Measurements from ENCODE around the gene C21orf58. TPM values are rescaled to one million over a fixed set of nuclear protein-coding genes. Genes with fewer than 3 reads are reported as not detected.
A peak's percentile ranks its signal among the peaks of the same experiment; 100 is the strongest.

C21orf58 gene
- total RNA-seq, 1 experiment from 2014 or later = 20.3 TPM

GRCh38 chr21:46357684-46358425 lies 34.2 kb upstream of the C21orf58 start:
- H3K27ac ChIP-seq = no peak overlapping the region
- no peak for DNase-seq (ENCODE audit: low read depth in 1 of 2, low spot score in 2 of 2)
- H3K4me3 ChIP-seq = no peak overlapping the region
- peaks cover 95% of the 10 kb centered on the region for H3K36me3 ChIP-seq
- H3K4me1 ChIP-seq (replicated peaks) = no peaks in the 10 kb centered on the region
- no peaks in the 10 kb centered on the region for H3K27me3 ChIP-seq (replicated peaks)
- H3K9me3 ChIP-seq (replicated peaks) = no peaks in the 10 kb centered on the region; the same call in 1 of the 2 replicates

- Histone ChIP-seq H3K36me3 (peaks cover 95% of the 10 kb centered on the region), H3K4me1 (replicated peaks) (no peaks in the 10 kb centered on the region), H3K27ac (no peak overlapping the region), H3K9me3 (replicated peaks) (no peaks in the 10 kb centered on the region; the same call in 1 of the 2 replicates), H3K4me3 (no peak overlapping the region), H3K27me3 (replicated peaks) (no peaks in the 10 kb centered on the region)
- no peak for DNase-seq (ENCODE audit: low read depth in 1 of 2, low spot score in 2 of 2)
Observed at GRCh38 chr21:46357335-46357604, 33.6 kb upstream of the C21orf58 start.

- no peaks in the 10 kb centered on the region for H3K4me1 ChIP-seq (replicated peaks)
- H3K36me3 ChIP-seq = peaks cover 95% of the 10 kb centered on the region
Observed at GRCh38 chr21:46356494-46357334, 33.0 kb upstream of the C21orf58 start.

GRCh38 chr21:46356005-46356338 lies 32.3 kb upstream of the C21orf58 start:
- no peak for DNase-seq (ENCODE audit: low read depth in 1 of 2, low spot score in 2 of 2)
- Histone ChIP-seq H3K4me3 (no peak overlapping the region), H3K27ac (no peak overlapping the region), H3K27me3 (replicated peaks) (no peaks in the 10 kb centered on the region), H3K4me1 (replicated peaks) (no peaks in the 10 kb centered on the region), H3K9me3 (replicated peaks) (no peaks in the 10 kb centered on the region; the same call in 1 of the 2 replicates), H3K36me3 (peaks cover 95% of the 10 kb centered on the region)

More at GRCh38 chr21:46356494-46357334, 33.0 kb upstream of the C21orf58 start:
- Histone ChIP-seq H3K9me3 (replicated peaks) (no peaks in the 10 kb centered on the region; the same call in 1 of the 2 replicates), H3K4me3 (no peak overlapping the region), H3K27ac (no peak overlapping the region), H3K27me3 (replicated peaks) (no peaks in the 10 kb centered on the region)
- DNase-seq (ENCODE audit: low read depth in 1 of 2, low spot score in 2 of 2) = no peak

GRCh38 chr21:46355161-46356004 lies 31.7 kb upstream of the C21orf58 start:
- Histone ChIP-seq H3K4me1 (replicated peaks) (no peaks in the 10 kb centered on the region), H3K27ac (no peak overlapping the region), H3K9me3 (replicated peaks) (no peaks in the 10 kb centered on the region; the same call in 1 of the 2 replicates), H3K27me3 (replicated peaks) (no peaks in the 10 kb centered on the region), H3K36me3 (peaks cover 95% of the 10 kb centered on the region), H3K4me3 (no peak overlapping the region)
- DNase-seq (ENCODE audit: low read depth in 1 of 2, low spot score in 2 of 2) = no peak

GRCh38 chr21:46354518-46354917 lies 30.8 kb upstream of the C21orf58 start:
- no peaks in the 10 kb centered on the region; the same call in 1 of the 2 replicates for H3K9me3 ChIP-seq (replicated peaks)
- DNase-seq (ENCODE audit: low read depth in 1 of 2, low spot score in 2 of 2) = no peak
- H3K4me3 ChIP-seq = no peak overlapping the region
- H3K36me3 ChIP-seq = peaks cover 98% of the 10 kb centered on the region
- H3K27me3 ChIP-seq (replicated peaks) = no peaks in the 10 kb centered on the region
- H3K4me1 ChIP-seq (replicated peaks) = peaks cover 5% of the 10 kb centered on the region
- H3K27ac ChIP-seq = no peak overlapping the region

GRCh38 chr21:46354046-46354445 lies 30.4 kb upstream of the C21orf58 start:
- H3K36me3 ChIP-seq = peaks cover 100% of the 10 kb centered on the region
- H3K27me3 ChIP-seq (replicated peaks) = no peaks in the 10 kb centered on the region
- no peak for DNase-seq (ENCODE audit: low read depth in 1 of 2, low spot score in 2 of 2)
- H3K9me3 ChIP-seq (replicated peaks) = no peaks in the 10 kb centered on the region; the same call in 1 of the 2 replicates
- H3K27ac ChIP-seq = no peak overlapping the region
- no peak overlapping the region for H3K4me3 ChIP-seq
- H3K4me1 ChIP-seq (replicated peaks) = peaks cover 10% of the 10 kb centered on the region

- no peak for DNase-seq (ENCODE audit: low read depth in 1 of 2, low spot score in 2 of 2)
- Histone ChIP-seq H3K27me3 (replicated peaks) (no peaks in the 10 kb centered on the region), H3K27ac (no peak overlapping the region), H3K4me3 (no peak overlapping the region), H3K9me3 (replicated peaks) (no peaks in the 10 kb centered on the region; the same call in 1 of the 2 replicates), H3K4me1 (replicated peaks) (peaks cover 18% of the 10 kb centered on the region), H3K36me3 (peaks cover 92% of the 10 kb centered on the region)
Observed at GRCh38 chr21:46352913-46353312, 29.2 kb upstream of the C21orf58 start.

GRCh38 chr21:46352164-46352515 lies 28.5 kb upstream of the C21orf58 start:
- Histone ChIP-seq H3K27ac (no peak overlapping the region), H3K4me1 (replicated peaks) (peaks cover 25% of the 10 kb centered on the region), H3K27me3 (replicated peaks) (no peaks in the 10 kb centered on the region), H3K4me3 (no peak overlapping the region), H3K9me3 (replicated peaks) (no peaks in the 10 kb centered on the region; the same call in 1 of the 2 replicates), H3K36me3 (peaks cover 88% of the 10 kb centered on the region)
- DNase-seq (ENCODE audit: low read depth in 1 of 2, low spot score in 2 of 2) = no peak

- peaks cover 88% of the 10 kb centered on the region for H3K36me3 ChIP-seq
- no peak overlapping the region for H3K4me3 ChIP-seq
- peaks cover 30% of the 10 kb centered on the region for H3K4me1 ChIP-seq (replicated peaks)
Observed at GRCh38 chr21:46351476-46352163, 27.9 kb upstream of the C21orf58 start.

GRCh38 chr21:46350981-46351380 lies 27.3 kb upstream of the C21orf58 start:
- H3K4me1 ChIP-seq (replicated peaks) = peaks cover 36% of the 10 kb centered on the region
- H3K9me3 ChIP-seq (replicated peaks) = no peaks in the 10 kb centered on the region; the same call in 1 of the 2 replicates
- DNase-seq (ENCODE audit: low read depth in 1 of 2, low spot score in 2 of 2) = no peak
- H3K27ac ChIP-seq = no peak overlapping the region
- no peak overlapping the region for H3K4me3 ChIP-seq
- no peaks in the 10 kb centered on the region for H3K27me3 ChIP-seq (replicated peaks)
- peaks cover 88% of the 10 kb centered on the region for H3K36me3 ChIP-seq

More at GRCh38 chr21:46351476-46352163, 27.9 kb upstream of the C21orf58 start:
- Histone ChIP-seq H3K9me3 (replicated peaks) (no peaks in the 10 kb centered on the region; the same call in 1 of the 2 replicates), H3K27me3 (replicated peaks) (no peaks in the 10 kb centered on the region), H3K27ac (no peak overlapping the region)
- DNase-seq (ENCODE audit: low read depth in 1 of 2, low spot score in 2 of 2) = no peak

- no peak for DNase-seq (ENCODE audit: low read depth in 1 of 2, low spot score in 2 of 2)
- H3K27ac ChIP-seq = no peak overlapping the region
- H3K9me3 ChIP-seq (replicated peaks) = no peaks in the 10 kb centered on the region; the same call in 1 of the 2 replicates
- peaks cover 39% of the 10 kb centered on the region for H3K4me1 ChIP-seq (replicated peaks)
- no peak overlapping the region for H3K4me3 ChIP-seq
- no peaks in the 10 kb centered on the region for H3K27me3 ChIP-seq (replicated peaks)
- peaks cover 88% of the 10 kb centered on the region for H3K36me3 ChIP-seq
Observed at GRCh38 chr21:46350571-46350970, 26.9 kb upstream of the C21orf58 start.

- Histone ChIP-seq H3K9me3 (replicated peaks) (no peaks in the 10 kb centered on the region), H3K36me3 (peaks cover 88% of the 10 kb centered on the region), H3K27me3 (replicated peaks) (no peaks in the 10 kb centered on the region), H3K27ac (peak overlapping the region; percentile 71), H3K4me3 (no peak overlapping the region), H3K4me1 (replicated peaks) (peaks cover 39% of the 10 kb centered on the region)
- DNase-seq (ENCODE audit: low read depth in 1 of 2, low spot score in 2 of 2) = no peak
Observed at GRCh38 chr21:46349134-46349760, 25.6 kb upstream of the C21orf58 start.

Data from SJSA1 (cell line).